ENCODE results near the gene RAP1GAP2. TPM values are rescaled to one million over a fixed set of nuclear protein-coding genes. Genes with fewer than 3 reads are reported as not detected.

The RAP1GAP2 gene
- polyA plus RNA-seq, 4 donors = 4.9 to 24.6 (median 8.4) TPM

GRCh38 chr17:2854143-2855055 is 58.2 kb downstream of the RAP1GAP2 start:
- H3K4me3 ChIP-seq (ENCODE audit: low read depth in 1 of 3, low read length in 3 of 3) = peak overlapping the region; percentile 35 to 76 (median 72)
- H3K4me1 ChIP-seq (ENCODE audit: control insufficient read depth in 3 of 3, insufficient read depth in 2 of 3, low read depth in 1 of 3, low read length in 2 of 3) = peaks cover 5 to 28% (median 6%) of the 10 kb centered on the region in 3 donors
- DNase-seq (peak; percentile 42 to 57), FAIRE-seq (no peak)
- 1 to 3% (median 2%) methylated on average over 41 to 46 of the region's 46 CpGs for WGBS, 3 donors
- no peaks in the 10 kb centered on the region for H3K9me3 ChIP-seq (ENCODE audit: control insufficient read depth in 2 of 2, insufficient read depth in 1 of 2, low read depth in 1 of 2, low read length in 1 of 2)
- peak overlapping the region in 1 of 3 donors; percentile 64 for H3K27ac ChIP-seq (ENCODE audit: low read depth in 1 of 3, low read length in 2 of 3)
- H3K36me3 ChIP-seq (ENCODE audit: control insufficient read depth in 3 of 3, insufficient read depth in 2 of 3, low read depth in 1 of 3, low read length in 3 of 3) = no peaks in the 10 kb centered on the region
- H3K27me3 ChIP-seq (ENCODE audit: control insufficient read depth in 3 of 3, insufficient read depth in 3 of 3, low read length in 3 of 3) = peaks cover 0 to 10% (median 3%) of the 10 kb centered on the region in 3 donors

DNA sequence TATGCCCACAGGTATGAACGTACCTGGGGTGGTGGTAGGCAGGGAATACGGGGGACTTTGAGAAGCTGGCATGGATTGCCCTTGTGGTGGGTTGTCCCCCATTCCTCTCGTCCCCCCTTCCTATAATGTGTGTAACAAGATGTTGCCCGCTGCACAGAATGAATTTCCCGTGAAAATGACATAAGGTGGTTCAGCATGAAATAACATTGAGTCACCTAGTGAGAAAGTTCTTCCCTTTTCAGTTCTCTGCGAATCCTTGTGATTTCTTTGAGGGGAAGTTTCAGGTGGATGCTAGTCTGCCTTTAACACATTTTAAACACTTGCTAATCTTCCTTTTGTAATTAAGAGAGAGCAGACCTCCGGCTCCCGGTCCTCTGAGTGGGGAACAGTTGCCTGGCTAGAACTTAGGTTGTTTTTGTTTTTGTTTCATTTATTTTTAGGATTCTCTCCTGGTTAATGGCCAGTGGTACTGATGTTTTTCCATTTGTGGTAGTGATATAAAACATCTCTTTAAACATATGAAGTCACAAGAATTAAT is 58.9 kb downstream of the RAP1GAP2 start:
- FAIRE-seq (no peak), DNase-seq (no peak)
- peaks cover 0 to 10% (median 3%) of the 10 kb centered on the region in 3 donors for H3K27me3 ChIP-seq (ENCODE audit: control insufficient read depth in 3 of 3, insufficient read depth in 3 of 3, low read length in 3 of 3)
- no peaks in the 10 kb centered on the region for H3K9me3 ChIP-seq (ENCODE audit: control insufficient read depth in 2 of 2, insufficient read depth in 1 of 2, low read depth in 1 of 2, low read length in 1 of 2)
- H3K27ac ChIP-seq (ENCODE audit: low read depth in 1 of 3, low read length in 2 of 3) = no peak overlapping the region
- peak overlapping the region in 2 of 3 donors; percentile 72 to 76 for H3K4me3 ChIP-seq (ENCODE audit: low read depth in 1 of 3, low read length in 3 of 3)
- WGBS, 3 donors = 15 to 27% (median 23%) methylated on average over 8 of the region's 8 CpGs
- H3K4me1 ChIP-seq (ENCODE audit: control insufficient read depth in 3 of 3, insufficient read depth in 2 of 3, low read depth in 1 of 3, low read length in 2 of 3) = peaks cover 5 to 28% (median 6%) of the 10 kb centered on the region in 3 donors
- H3K36me3 ChIP-seq (ENCODE audit: control insufficient read depth in 3 of 3, insufficient read depth in 2 of 3, low read depth in 1 of 3, low read length in 3 of 3) = no peaks in the 10 kb centered on the region

GRCh38 chr17:2856727-2857126 is 60.5 kb downstream of the RAP1GAP2 start:
- FAIRE-seq = no peak
- Histone ChIP-seq H3K27me3 (ENCODE audit: control insufficient read depth in 3 of 3, insufficient read depth in 3 of 3, low read length in 3 of 3) (peaks cover 0 to 10% (median 3%) of the 10 kb centered on the region in 3 donors), H3K9me3 (ENCODE audit: control insufficient read depth in 2 of 2, insufficient read depth in 1 of 2, low read depth in 1 of 2, low read length in 1 of 2) (no peaks in the 10 kb centered on the region), H3K4me3 (ENCODE audit: low read depth in 1 of 3, low read length in 3 of 3) (no peak overlapping the region), H3K36me3 (ENCODE audit: control insufficient read depth in 3 of 3, insufficient read depth in 2 of 3, low read depth in 1 of 3, low read length in 3 of 3) (no peaks in the 10 kb centered on the region), H3K4me1 (ENCODE audit: control insufficient read depth in 3 of 3, insufficient read depth in 2 of 3, low read depth in 1 of 3, low read length in 2 of 3) (peaks cover 5 to 28% (median 6%) of the 10 kb centered on the region in 3 donors), H3K27ac (ENCODE audit: low read depth in 1 of 3, low read length in 2 of 3) (peak overlapping the region in 1 of 3 donors; percentile 70)
- DNase-seq = peak; percentile 68 to 85
- 20 to 54% (median 36%) methylated on average over 5 of the region's 5 CpGs for WGBS, 3 donors

- no peaks in the 10 kb centered on the region for H3K27me3 ChIP-seq (ENCODE audit: control insufficient read depth in 3 of 3, insufficient read depth in 3 of 3, low read length in 3 of 3)
- DNase-seq (no peak), FAIRE-seq (no peak)
- 63 to 74% (median 71%) methylated on average over 4 of the region's 4 CpGs for WGBS, 3 donors
- no peaks in the 10 kb centered on the region for H3K9me3 ChIP-seq (ENCODE audit: control insufficient read depth in 2 of 2, insufficient read depth in 1 of 2, low read depth in 1 of 2, low read length in 1 of 2)
- no peak overlapping the region for H3K27ac ChIP-seq (ENCODE audit: low read depth in 1 of 3, low read length in 2 of 3)
- no peak overlapping the region for H3K4me3 ChIP-seq (ENCODE audit: low read depth in 1 of 3, low read length in 3 of 3)
- peaks cover 0 to 10% (median 0%) of the 10 kb centered on the region in 3 donors for H3K36me3 ChIP-seq (ENCODE audit: control insufficient read depth in 3 of 3, insufficient read depth in 2 of 3, low read depth in 1 of 3, low read length in 3 of 3)
- H3K4me1 ChIP-seq (ENCODE audit: control insufficient read depth in 3 of 3, insufficient read depth in 2 of 3, low read depth in 1 of 3, low read length in 2 of 3) = peaks cover 3 to 24% (median 4%) of the 10 kb centered on the region in 3 donors
Observed at GRCh38 chr17:2860045-2860444, 63.8 kb downstream of the RAP1GAP2 start.

- peaks cover 0 to 14% (median 0%) of the 10 kb centered on the region in 3 donors for H3K36me3 ChIP-seq (ENCODE audit: control insufficient read depth in 3 of 3, insufficient read depth in 2 of 3, low read depth in 1 of 3, low read length in 3 of 3)
- H3K4me1 ChIP-seq (ENCODE audit: control insufficient read depth in 3 of 3, insufficient read depth in 2 of 3, low read depth in 1 of 3, low read length in 2 of 3) = peaks cover 3 to 16% (median 4%) of the 10 kb centered on the region in 3 donors
- DNase-seq (no peak), FAIRE-seq (no peak)
- no peak overlapping the region for H3K4me3 ChIP-seq (ENCODE audit: low read depth in 1 of 3, low read length in 3 of 3)
- no peaks in the 10 kb centered on the region for H3K9me3 ChIP-seq (ENCODE audit: control insufficient read depth in 2 of 2, insufficient read depth in 1 of 2, low read depth in 1 of 2, low read length in 1 of 2)
- no peak overlapping the region for H3K27ac ChIP-seq (ENCODE audit: low read depth in 1 of 3, low read length in 2 of 3)
- no peaks in the 10 kb centered on the region for H3K27me3 ChIP-seq (ENCODE audit: control insufficient read depth in 3 of 3, insufficient read depth in 3 of 3, low read length in 3 of 3)
- 83 to 88% (median 83%) methylated on average over 11 of the region's 11 CpGs for WGBS, 3 donors
Observed at GRCh38 chr17:2860883-2861282, 64.6 kb downstream of the RAP1GAP2 start.

DNA sequence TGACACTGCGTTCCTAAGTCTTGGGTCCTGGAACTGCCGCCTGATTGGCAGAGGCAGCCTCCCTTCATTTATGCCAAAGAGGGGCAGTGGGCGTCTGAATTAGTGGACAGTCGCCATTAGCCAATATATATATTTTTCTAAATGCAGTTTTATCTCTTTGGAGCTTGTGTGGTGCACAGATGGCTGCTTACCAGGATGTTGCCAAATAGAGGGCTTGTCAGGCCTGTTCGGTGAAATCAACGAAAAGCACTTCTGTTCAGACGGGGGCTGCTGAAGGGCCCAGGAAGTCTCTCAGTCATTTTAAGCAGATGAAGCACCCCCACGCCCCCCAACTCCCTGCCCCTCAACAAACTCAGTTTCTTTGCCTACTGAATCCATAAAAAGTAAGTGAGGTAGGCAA is 66.0 kb downstream of the RAP1GAP2 start:
- Histone ChIP-seq H3K27ac (ENCODE audit: low read depth in 1 of 3, low read length in 2 of 3) (no peak overlapping the region), H3K36me3 (ENCODE audit: control insufficient read depth in 3 of 3, insufficient read depth in 2 of 3, low read depth in 1 of 3, low read length in 3 of 3) (peaks cover 0 to 17% (median 0%) of the 10 kb centered on the region in 3 donors), H3K4me1 (ENCODE audit: control insufficient read depth in 3 of 3, insufficient read depth in 2 of 3, low read depth in 1 of 3, low read length in 2 of 3) (peaks cover 2 to 3% (median 3%) of the 10 kb centered on the region in 3 donors), H3K27me3 (ENCODE audit: control insufficient read depth in 3 of 3, insufficient read depth in 3 of 3, low read length in 3 of 3) (no peaks in the 10 kb centered on the region), H3K9me3 (ENCODE audit: control insufficient read depth in 2 of 2, insufficient read depth in 1 of 2, low read depth in 1 of 2, low read length in 1 of 2) (no peaks in the 10 kb centered on the region), H3K4me3 (ENCODE audit: low read depth in 1 of 3, low read length in 3 of 3) (no peak overlapping the region)
- FAIRE-seq (no peak), DNase-seq (no peak)
- WGBS, 3 donors = 75 to 90% (median 89%) methylated on average over 8 of the region's 8 CpGs

GRCh38 chr17:2863204-2863603 is 67.0 kb downstream of the RAP1GAP2 start:
- FAIRE-seq (no peak), DNase-seq (no peak)
- H3K36me3 ChIP-seq (ENCODE audit: control insufficient read depth in 3 of 3, insufficient read depth in 2 of 3, low read depth in 1 of 3, low read length in 3 of 3) = peaks cover 0 to 27% (median 0%) of the 10 kb centered on the region in 3 donors
- H3K27ac ChIP-seq (ENCODE audit: low read depth in 1 of 3, low read length in 2 of 3) = no peak overlapping the region
- no peaks in the 10 kb centered on the region for H3K4me1 ChIP-seq (ENCODE audit: control insufficient read depth in 3 of 3, insufficient read depth in 2 of 3, low read depth in 1 of 3, low read length in 2 of 3)
- H3K27me3 ChIP-seq (ENCODE audit: control insufficient read depth in 3 of 3, insufficient read depth in 3 of 3, low read length in 3 of 3) = no peaks in the 10 kb centered on the region
- H3K9me3 ChIP-seq (ENCODE audit: control insufficient read depth in 2 of 2, insufficient read depth in 1 of 2, low read depth in 1 of 2, low read length in 1 of 2) = no peaks in the 10 kb centered on the region
- WGBS, 3 donors = 69 to 81% (median 73%) methylated on average over 4 of the region's 4 CpGs
- H3K4me3 ChIP-seq (ENCODE audit: low read depth in 1 of 3, low read length in 3 of 3) = no peak overlapping the region

DNA sequence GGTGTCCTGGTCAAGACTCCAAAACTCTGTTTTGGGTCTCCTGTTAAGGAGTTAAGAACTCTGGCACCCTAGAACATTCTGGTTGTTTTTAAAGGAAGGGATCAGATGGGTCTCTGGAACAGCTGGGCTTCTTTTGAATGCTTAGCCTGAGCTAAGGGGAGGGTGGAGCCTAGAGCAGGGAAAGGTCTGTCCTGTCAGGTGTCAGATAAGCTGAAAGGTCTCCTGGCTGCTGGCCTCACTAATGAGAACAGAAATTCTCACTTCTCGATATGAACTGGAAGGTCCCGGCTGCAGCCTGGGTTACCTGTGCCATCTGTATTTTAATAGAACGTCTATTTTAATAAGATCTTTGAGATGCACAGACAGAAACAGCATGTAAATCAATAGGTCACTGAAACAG is 69.0 kb downstream of the RAP1GAP2 start:
- DNase-seq (no peak), FAIRE-seq (no peak)
- Histone ChIP-seq H3K4me3 (ENCODE audit: low read depth in 1 of 3, low read length in 3 of 3) (no peak overlapping the region), H3K27me3 (ENCODE audit: control insufficient read depth in 3 of 3, insufficient read depth in 3 of 3, low read length in 3 of 3) (no peaks in the 10 kb centered on the region), H3K36me3 (ENCODE audit: control insufficient read depth in 3 of 3, insufficient read depth in 2 of 3, low read depth in 1 of 3, low read length in 3 of 3) (peaks cover 0 to 31% (median 0%) of the 10 kb centered on the region in 3 donors), H3K27ac (ENCODE audit: low read depth in 1 of 3, low read length in 2 of 3) (no peak overlapping the region), H3K9me3 (ENCODE audit: control insufficient read depth in 2 of 2, insufficient read depth in 1 of 2, low read depth in 1 of 2, low read length in 1 of 2) (no peaks in the 10 kb centered on the region), H3K4me1 (ENCODE audit: control insufficient read depth in 3 of 3, insufficient read depth in 2 of 3, low read depth in 1 of 3, low read length in 2 of 3) (no peaks in the 10 kb centered on the region)
- 40 to 78% (median 48%) methylated on average over 3 of the region's 3 CpGs for WGBS, 3 donors
